ENCODE data around the gene NFATC3.

GRCh38 chr16:68247400-68247799, 162.2 kb downstream of the NFATC3 start:
- TF ChIP-seq EP300 (IDR thresholded peaks at IDR 0.05; ENCODE audit: borderline replicate concordance in 1 of 2, low read depth in 2 of 2, low read length in 2 of 2): no peak
- TF ChIP-seq USF2 (IDR thresholded peaks at IDR 0.05; ENCODE audit: low read length): no peak
- no peak for TF ChIP-seq CTCF (IDR thresholded peaks at IDR 0.05; ENCODE audit: control extremely low read depth in 1 of 3, insufficient read depth in 1 of 3, low read depth in 1 of 3, low read length in 3 of 3)
- TF ChIP-seq SAP30 (IDR thresholded peaks at IDR 0.05; ENCODE audit: insufficient read depth, insufficient replicate concordance, low read length): no peak
- no peak for TF ChIP-seq HDAC2 (IDR thresholded peaks at IDR 0.05; ENCODE audit: borderline replicate concordance in 1 of 2, low read depth in 2 of 2, low read length in 2 of 2)

Data from H1 (cell line).